Lower lobe of right lung (tissue), 2 donors: ENCODE data around the gene KIAA2012. TPM values are rescaled to one million over a fixed set of nuclear protein-coding genes. Genes with fewer than 3 reads are reported as not detected.

ENCODE experiments used
- ATAC-seq, 2 donors: fragments of 200-7000 bp; cut with Tn5 transposase; one replicate each; pipeline ENCODE4 v1.9.1; 2020 to 2022; ENCODE audit warnings: mild to moderate bottlenecking in 2 of 2, moderate library complexity in 2 of 2
- DNase-seq: peaks from one replicate; pipeline ENCODE4 v3.0.0-alpha.2; 2020
- H3K27ac ChIP-seq: fragments of 200-600 bp; one replicate; pipeline ENCODE4 v1.8.0; 2022
- H3K27me3 ChIP-seq: fragments of 200-600 bp; one replicate; pipeline ENCODE4 v1.8.0; 2022; ENCODE audit warnings: low read depth
- H3K36me3 ChIP-seq: fragments of 200-600 bp; one replicate; pipeline ENCODE4 v1.8.0; 2022; ENCODE audit warnings: mild to moderate bottlenecking
- H3K4me1 ChIP-seq: fragments of 200-600 bp; one replicate; pipeline ENCODE4 v1.8.0; 2022
- H3K4me3 ChIP-seq: fragments of 200-600 bp; one replicate; pipeline ENCODE4 v1.8.0; 2022; ENCODE audit warnings: mild to moderate bottlenecking
- H3K9me3 ChIP-seq: fragments of 200-600 bp; one replicate; pipeline ENCODE4 v1.8.0; 2022
- intact Hi-C: fragments of 100-400 bp; cut with DNase I; formaldehyde crosslinking; loops from one replicate; pipeline ENCODE4 v1.11.0; 2022
- total RNA-seq: library from RNA; stranded (reverse); fragmentation: NEBNext Ultra II Directional; extraction: Animal tissue kit (Norgen Biotek cat#: 25700); gene quantifications from one replicate; pipeline ENCODE4 v1.2.1, GENCODE V29; 2021
- TF ChIP-seq, protein P1 (sequence below): fragments of 200-600 bp; IDR thresholded peaks from one replicate; pipeline ENCODE4 v1.8.0; 2022; ENCODE audit warnings: antibody characterized with exemption, mild to moderate bottlenecking
- donor health status: DM: no; HTN: yes; CAD: no; lungs with severe emphysema.

The KIAA2012 gene
- total RNA-seq, 1 donor from 2014 or later: 2.8 TPM

GRCh38 chr2:202149155-202149762 is 76.2 kb downstream of the KIAA2012 start:
- ATAC-seq (peak in 1 of 2 donors; percentile 18), DNase-seq (no peak)
- peak overlapping the region; percentile 6 for H3K27ac ChIP-seq

DNA sequence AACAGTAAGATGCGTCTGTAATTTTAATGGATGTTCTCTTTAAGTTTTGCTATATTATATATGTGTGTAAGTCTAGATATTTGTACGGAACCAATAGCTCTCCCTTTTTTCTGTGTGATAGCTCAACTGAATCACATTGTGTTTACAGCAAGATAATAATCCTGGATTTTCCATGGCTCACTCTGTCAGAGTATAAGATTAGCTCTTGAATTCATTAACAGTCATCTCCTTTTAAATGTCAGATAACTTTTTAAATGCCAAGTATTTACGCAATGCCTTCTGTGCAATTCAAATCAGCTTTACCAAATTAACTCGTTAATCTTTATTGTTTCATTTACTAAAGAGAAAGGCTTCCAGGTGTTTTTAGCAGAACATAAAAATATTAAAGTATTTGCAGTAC is 76.9 kb downstream of the KIAA2012 start:
- DNase-seq: no peak
- ATAC-seq: no peak
- TF ChIP-seq, protein P1, sequence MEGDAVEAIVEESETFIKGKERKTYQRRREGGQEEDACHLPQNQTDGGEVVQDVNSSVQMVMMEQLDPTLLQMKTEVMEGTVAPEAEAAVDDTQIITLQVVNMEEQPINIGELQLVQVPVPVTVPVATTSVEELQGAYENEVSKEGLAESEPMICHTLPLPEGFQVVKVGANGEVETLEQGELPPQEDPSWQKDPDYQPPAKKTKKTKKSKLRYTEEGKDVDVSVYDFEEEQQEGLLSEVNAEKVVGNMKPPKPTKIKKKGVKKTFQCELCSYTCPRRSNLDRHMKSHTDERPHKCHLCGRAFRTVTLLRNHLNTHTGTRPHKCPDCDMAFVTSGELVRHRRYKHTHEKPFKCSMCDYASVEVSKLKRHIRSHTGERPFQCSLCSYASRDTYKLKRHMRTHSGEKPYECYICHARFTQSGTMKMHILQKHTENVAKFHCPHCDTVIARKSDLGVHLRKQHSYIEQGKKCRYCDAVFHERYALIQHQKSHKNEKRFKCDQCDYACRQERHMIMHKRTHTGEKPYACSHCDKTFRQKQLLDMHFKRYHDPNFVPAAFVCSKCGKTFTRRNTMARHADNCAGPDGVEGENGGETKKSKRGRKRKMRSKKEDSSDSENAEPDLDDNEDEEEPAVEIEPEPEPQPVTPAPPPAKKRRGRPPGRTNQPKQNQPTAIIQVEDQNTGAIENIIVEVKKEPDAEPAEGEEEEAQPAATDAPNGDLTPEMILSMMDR: no peak
- peaks cover 10% of the 10 kb centered on the region for H3K4me1 ChIP-seq
- intact Hi-C loops: no loop called here
- no peaks in the 10 kb centered on the region for H3K27me3 ChIP-seq
- no peak overlapping the region for H3K27ac ChIP-seq
- H3K36me3 ChIP-seq: no peaks in the 10 kb centered on the region
- no peak overlapping the region for H3K4me3 ChIP-seq
- no peaks in the 10 kb centered on the region for H3K9me3 ChIP-seq

More at GRCh38 chr2:202149155-202149762, 76.2 kb downstream of the KIAA2012 start:
- Histone ChIP-seq H3K36me3 (no peaks in the 10 kb centered on the region), H3K4me1 (peaks cover 10% of the 10 kb centered on the region), H3K4me3 (no peak overlapping the region), H3K27me3 (no peaks in the 10 kb centered on the region), H3K9me3 (no peaks in the 10 kb centered on the region)
- TF ChIP-seq, protein P1: no peak
- intact Hi-C loops: no loop called here

DNA sequence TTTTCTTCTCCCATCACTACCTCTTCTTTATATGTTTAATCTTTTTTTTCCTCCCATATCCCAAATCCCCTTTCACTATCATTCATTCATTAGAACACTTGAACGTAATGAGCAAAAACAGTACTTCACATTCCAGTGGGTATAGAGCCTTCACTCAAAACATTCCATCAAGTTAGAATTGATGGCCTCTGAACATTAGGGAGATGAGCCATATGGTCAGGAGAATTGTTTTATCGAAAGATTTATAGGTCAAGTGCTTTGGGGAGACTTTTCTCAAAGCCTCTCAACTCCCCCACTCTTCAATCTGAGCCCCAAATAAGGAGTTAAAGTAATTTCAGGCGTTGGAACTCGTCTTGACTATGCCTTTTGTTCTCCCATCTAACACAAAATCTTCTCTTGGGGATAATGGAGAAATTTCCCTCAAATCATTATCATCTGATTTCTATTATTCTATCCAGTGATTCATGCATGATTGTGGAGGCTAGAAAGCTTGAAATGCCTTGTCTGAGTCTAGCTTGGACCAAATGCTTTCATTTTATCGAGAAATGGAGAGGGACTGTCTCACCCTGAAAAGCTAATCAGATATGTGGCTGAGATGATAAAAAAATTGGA is 79.2 kb downstream of the KIAA2012 start:
- no peaks in the 10 kb centered on the region for H3K9me3 ChIP-seq
- H3K4me3 ChIP-seq: no peak overlapping the region
- H3K4me1 ChIP-seq: peaks cover 10% of the 10 kb centered on the region
- intact Hi-C loops: no loop called here
- TF ChIP-seq, protein P1: no peak
- H3K27ac ChIP-seq: no peak overlapping the region
- no peaks in the 10 kb centered on the region for H3K27me3 ChIP-seq
- H3K36me3 ChIP-seq: no peaks in the 10 kb centered on the region
- no peak for ATAC-seq
- no peak for DNase-seq

DNA sequence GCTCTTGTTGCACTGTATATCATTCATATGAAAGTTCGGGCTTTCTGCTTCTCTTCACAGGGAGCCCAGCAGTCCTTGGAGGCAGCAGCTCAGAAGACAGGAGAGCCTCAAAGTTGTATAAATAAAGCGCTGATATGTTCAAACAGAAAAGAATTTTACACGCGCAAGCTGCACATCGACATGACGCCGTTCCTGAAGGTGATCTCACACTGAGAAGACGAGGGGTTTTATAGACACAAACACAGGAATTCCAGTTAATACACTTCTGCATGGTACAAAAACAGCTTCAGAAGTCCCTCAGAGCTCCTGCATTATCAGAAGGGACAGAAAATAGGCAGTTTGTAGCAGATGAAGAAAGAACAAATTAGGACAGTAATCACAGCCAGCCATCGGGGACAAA is 81.6 kb downstream of the KIAA2012 start:
- Histone ChIP-seq H3K4me3 (no peak overlapping the region), H3K4me1 (peaks cover 2% of the 10 kb centered on the region), H3K9me3 (no peaks in the 10 kb centered on the region), H3K27ac (no peak overlapping the region), H3K27me3 (no peaks in the 10 kb centered on the region), H3K36me3 (no peaks in the 10 kb centered on the region)
- intact Hi-C loops: no loop called here
- ATAC-seq (no peak), DNase-seq (no peak)
- TF ChIP-seq, protein P1: no peak

GRCh38 chr2:202157211-202157990 is 84.3 kb downstream of the KIAA2012 start:
- Histone ChIP-seq H3K4me1 (no peaks in the 10 kb centered on the region), H3K4me3 (no peak overlapping the region), H3K27me3 (no peaks in the 10 kb centered on the region), H3K9me3 (no peaks in the 10 kb centered on the region), H3K27ac (no peak overlapping the region), H3K36me3 (no peaks in the 10 kb centered on the region)
- intact Hi-C loops: no loop called here
- ATAC-seq (no peak), DNase-seq (no peak)
- TF ChIP-seq, protein P1: no peak
